Medulla oblongata (tissue), 1 donor: ENCODE data around the gene KCNMA1.
"Not testable (repeated sequence)": the region's sequence is repeated elsewhere in the genome, so short reads cannot be mapped to it uniquely, and the experiment has no call there.

Experiments used
- DNase-seq: peaks from one replicate; pipeline ENCODE4 v3.0.0-alpha.2; 2015; ENCODE audit errors: extremely low spot score

The KCNMA1 gene

GRCh38 chr10:77371848-77372799 lies 265.5 kb downstream of the KCNMA1 start:
- DNase-seq = no peak

GRCh38 chr10:77371421-77371820 lies 266.2 kb downstream of the KCNMA1 start:
- no peak for DNase-seq

GRCh38 chr10:77368006-77368405 lies 269.6 kb downstream of the KCNMA1 start:
- DNase-seq = no peak

- no peak for DNase-seq
Measured at GRCh38 chr10:77363210-77363609, 274.4 kb downstream of the KCNMA1 start.

GRCh38 chr10:77361831-77362230 lies 275.8 kb downstream of the KCNMA1 start:
- DNase-seq = no peak

- DNase-seq = no peak
Measured at GRCh38 chr10:77361426-77361825, 276.2 kb downstream of the KCNMA1 start.

GRCh38 chr10:77360835-77361234 lies 276.8 kb downstream of the KCNMA1 start:
- no peak for DNase-seq

- DNase-seq = no peak
Measured at GRCh38 chr10:77359950-77360520, 277.6 kb downstream of the KCNMA1 start.

- no peak for DNase-seq
Measured at GRCh38 chr10:77359287-77359691, 278.3 kb downstream of the KCNMA1 start.

GRCh38 chr10:77358656-77359055 lies 279.0 kb downstream of the KCNMA1 start:
- no peak for DNase-seq

- no peak for DNase-seq
Measured at GRCh38 chr10:77357611-77358310, 279.8 kb downstream of the KCNMA1 start.

GRCh38 chr10:77357185-77357584 lies 280.4 kb downstream of the KCNMA1 start:
- DNase-seq = no peak

- DNase-seq = no peak
Measured at GRCh38 chr10:77355844-77356243, 281.8 kb downstream of the KCNMA1 start.

GRCh38 chr10:77351386-77351785 lies 286.2 kb downstream of the KCNMA1 start:
- no peak for DNase-seq

GRCh38 chr10:77350711-77351119 lies 286.9 kb downstream of the KCNMA1 start:
- DNase-seq = no peak

- DNase-seq = no peak
Measured at GRCh38 chr10:77350134-77350533, 287.5 kb downstream of the KCNMA1 start.

- no peak for DNase-seq
Measured at GRCh38 chr10:77349226-77349625, 288.4 kb downstream of the KCNMA1 start.

GRCh38 chr10:77348751-77349150 lies 288.9 kb downstream of the KCNMA1 start:
- no peak for DNase-seq

GRCh38 chr10:77348082-77348481 lies 289.5 kb downstream of the KCNMA1 start:
- DNase-seq = no peak

GRCh38 chr10:77347052-77347451 lies 290.6 kb downstream of the KCNMA1 start:
- DNase-seq = no peak

GRCh38 chr10:77341055-77341454 lies 296.6 kb downstream of the KCNMA1 start:
- DNase-seq = no peak

GRCh38 chr10:77339872-77340271 lies 297.7 kb downstream of the KCNMA1 start:
- DNase-seq = not testable (repeated sequence)

- no peak for DNase-seq
Measured at GRCh38 chr10:77339166-77339565, 298.4 kb downstream of the KCNMA1 start.
